Measurements from ENCODE around the gene ABCC10.
"Not testable (repeated sequence)": the region's sequence is repeated elsewhere in the genome, so short reads cannot be mapped to it uniquely, and the experiment has no call there.

The ABCC10 gene

GRCh38 chr6:43467265-43467664, 39.9 kb downstream of the ABCC10 start:
- Histone ChIP-seq H3K27me3 (ENCODE audit: control insufficient read depth, insufficient read depth, low read length) (peaks cover 13% of the 10 kb centered on the region), H3K4me1 (ENCODE audit: control insufficient read depth, insufficient read depth, low read length) (peaks cover 14% of the 10 kb centered on the region)
- H3K9ac ChIP-seq (ENCODE audit: low read length); H3K4me3 ChIP-seq (ENCODE audit: low read length); H3K36me3 ChIP-seq (ENCODE audit: control insufficient read depth, insufficient read depth, low read length); H3K9me3 ChIP-seq (ENCODE audit: control insufficient read depth, low read length): not testable (repeated sequence)

GRCh38 chr6:43467752-43468151, 40.4 kb downstream of the ABCC10 start:
- Histone ChIP-seq H3K9me3 (ENCODE audit: control insufficient read depth, low read length) (no peaks in the 10 kb centered on the region), H3K4me1 (ENCODE audit: control insufficient read depth, insufficient read depth, low read length) (peaks cover 14% of the 10 kb centered on the region), H3K9ac (ENCODE audit: low read length) (no peak overlapping the region), H3K4me3 (ENCODE audit: low read length) (no peak overlapping the region), H3K36me3 (ENCODE audit: control insufficient read depth, insufficient read depth, low read length) (no peaks in the 10 kb centered on the region), H3K27me3 (ENCODE audit: control insufficient read depth, insufficient read depth, low read length) (peaks cover 8% of the 10 kb centered on the region)

- Histone ChIP-seq H3K9ac (ENCODE audit: low read length) (no peak overlapping the region), H3K27me3 (ENCODE audit: control insufficient read depth, insufficient read depth, low read length) (peaks cover 5% of the 10 kb centered on the region)
These were observed 40.9 kb downstream of the ABCC10 start for GRCh38 chr6:43468240-43468639.

GRCh38 chr6:43468748-43469681, 41.7 kb downstream of the ABCC10 start:
- peaks cover 14% of the 10 kb centered on the region for H3K4me1 ChIP-seq (ENCODE audit: control insufficient read depth, insufficient read depth, low read length)
- no peaks in the 10 kb centered on the region for H3K36me3 ChIP-seq (ENCODE audit: control insufficient read depth, insufficient read depth, low read length)
- no peak overlapping the region for H3K9ac ChIP-seq (ENCODE audit: low read length)
- no peak overlapping the region for H3K4me3 ChIP-seq (ENCODE audit: low read length)
- H3K9me3 ChIP-seq (ENCODE audit: control insufficient read depth, low read length): no peaks in the 10 kb centered on the region
- H3K27me3 ChIP-seq (ENCODE audit: control insufficient read depth, insufficient read depth, low read length): no peaks in the 10 kb centered on the region

More at GRCh38 chr6:43468240-43468639, 40.9 kb downstream of the ABCC10 start:
- H3K4me3 ChIP-seq (ENCODE audit: low read length): no peak overlapping the region
- H3K4me1 ChIP-seq (ENCODE audit: control insufficient read depth, insufficient read depth, low read length): peaks cover 14% of the 10 kb centered on the region
- no peaks in the 10 kb centered on the region for H3K36me3 ChIP-seq (ENCODE audit: control insufficient read depth, insufficient read depth, low read length)
- no peaks in the 10 kb centered on the region for H3K9me3 ChIP-seq (ENCODE audit: control insufficient read depth, low read length)

GRCh38 chr6:43469947-43470346, 42.6 kb downstream of the ABCC10 start:
- Histone ChIP-seq H3K36me3 (ENCODE audit: control insufficient read depth, insufficient read depth, low read length) (no peaks in the 10 kb centered on the region), H3K9ac (ENCODE audit: low read length) (no peak overlapping the region), H3K4me1 (ENCODE audit: control insufficient read depth, insufficient read depth, low read length) (peaks cover 14% of the 10 kb centered on the region), H3K4me3 (ENCODE audit: low read length) (no peak overlapping the region), H3K27me3 (ENCODE audit: control insufficient read depth, insufficient read depth, low read length) (no peaks in the 10 kb centered on the region), H3K9me3 (ENCODE audit: control insufficient read depth, low read length) (no peaks in the 10 kb centered on the region)

GRCh38 chr6:43471399-43471798, 44.1 kb downstream of the ABCC10 start:
- H3K27me3 ChIP-seq (ENCODE audit: control insufficient read depth, insufficient read depth, low read length): no peaks in the 10 kb centered on the region
- peaks cover 14% of the 10 kb centered on the region for H3K4me1 ChIP-seq (ENCODE audit: control insufficient read depth, insufficient read depth, low read length)
- H3K9ac ChIP-seq (ENCODE audit: low read length): no peak overlapping the region
- H3K36me3 ChIP-seq (ENCODE audit: control insufficient read depth, insufficient read depth, low read length): no peaks in the 10 kb centered on the region
- no peak overlapping the region for H3K4me3 ChIP-seq (ENCODE audit: low read length)
- H3K9me3 ChIP-seq (ENCODE audit: control insufficient read depth, low read length): no peaks in the 10 kb centered on the region

- Histone ChIP-seq H3K36me3 (ENCODE audit: control insufficient read depth, insufficient read depth, low read length) (no peaks in the 10 kb centered on the region), H3K9me3 (ENCODE audit: control insufficient read depth, low read length) (no peaks in the 10 kb centered on the region), H3K4me3 (ENCODE audit: low read length) (no peak overlapping the region), H3K27me3 (ENCODE audit: control insufficient read depth, insufficient read depth, low read length) (no peaks in the 10 kb centered on the region), H3K4me1 (ENCODE audit: control insufficient read depth, insufficient read depth, low read length) (peaks cover 14% of the 10 kb centered on the region), H3K9ac (ENCODE audit: low read length) (no peak overlapping the region)
These were observed 45.2 kb downstream of the ABCC10 start for GRCh38 chr6:43472515-43472914.

- Histone ChIP-seq H3K4me3 (ENCODE audit: low read length) (no peak overlapping the region), H3K9me3 (ENCODE audit: control insufficient read depth, low read length) (no peaks in the 10 kb centered on the region), H3K36me3 (ENCODE audit: control insufficient read depth, insufficient read depth, low read length) (no peaks in the 10 kb centered on the region), H3K4me1 (ENCODE audit: control insufficient read depth, insufficient read depth, low read length) (peaks cover 14% of the 10 kb centered on the region), H3K9ac (ENCODE audit: low read length) (no peak overlapping the region), H3K27me3 (ENCODE audit: control insufficient read depth, insufficient read depth, low read length) (no peaks in the 10 kb centered on the region)
These were observed 48.2 kb downstream of the ABCC10 start for GRCh38 chr6:43475516-43475915.

GRCh38 chr6:43476746-43477145, 49.4 kb downstream of the ABCC10 start:
- Histone ChIP-seq H3K9ac (ENCODE audit: low read length) (no peak overlapping the region), H3K27me3 (ENCODE audit: control insufficient read depth, insufficient read depth, low read length) (no peaks in the 10 kb centered on the region), H3K36me3 (ENCODE audit: control insufficient read depth, insufficient read depth, low read length) (no peaks in the 10 kb centered on the region), H3K4me1 (ENCODE audit: control insufficient read depth, insufficient read depth, low read length) (peaks cover 9% of the 10 kb centered on the region), H3K4me3 (ENCODE audit: low read length) (peak overlapping the region; percentile 2), H3K9me3 (ENCODE audit: control insufficient read depth, low read length) (no peaks in the 10 kb centered on the region)

GRCh38 chr6:43477235-43478007, 50.1 kb downstream of the ABCC10 start, which contains the start of gene TJAP1:
Gene TJAP1, plus strand, starts transcription at chr6:43477570. Its CDS starts 21,432 bp downstream, at chr6:43499002.
- Histone ChIP-seq H3K27me3 (ENCODE audit: control insufficient read depth, insufficient read depth, low read length) (no peaks in the 10 kb centered on the region), H3K9ac (ENCODE audit: low read length) (peak within 1 kb of the TSS; percentile 87), H3K36me3 (ENCODE audit: control insufficient read depth, insufficient read depth, low read length) (no peaks in the 10 kb centered on the region), H3K9me3 (ENCODE audit: control insufficient read depth, low read length) (no peaks in the 10 kb centered on the region), H3K4me3 (ENCODE audit: low read length) (peak within 1 kb of the TSS; percentile 56), H3K4me1 (ENCODE audit: control insufficient read depth, insufficient read depth, low read length) (peaks cover 9% of the 10 kb centered on the region)

GRCh38 chr6:43478008-43478372, 50.6 kb downstream of the ABCC10 start:
- Histone ChIP-seq H3K36me3 (ENCODE audit: control insufficient read depth, insufficient read depth, low read length) (no peaks in the 10 kb centered on the region), H3K4me1 (ENCODE audit: control insufficient read depth, insufficient read depth, low read length) (peaks cover 9% of the 10 kb centered on the region), H3K4me3 (ENCODE audit: low read length) (peak overlapping the region; percentile 56), H3K27me3 (ENCODE audit: control insufficient read depth, insufficient read depth, low read length) (no peaks in the 10 kb centered on the region), H3K9me3 (ENCODE audit: control insufficient read depth, low read length) (no peaks in the 10 kb centered on the region), H3K9ac (ENCODE audit: low read length) (peak overlapping the region; percentile 87)

GRCh38 chr6:43481075-43481474, 53.7 kb downstream of the ABCC10 start:
- Histone ChIP-seq H3K9me3 (ENCODE audit: control insufficient read depth, low read length) (no peaks in the 10 kb centered on the region), H3K36me3 (ENCODE audit: control insufficient read depth, insufficient read depth, low read length) (no peaks in the 10 kb centered on the region), H3K4me3 (ENCODE audit: low read length) (no peak overlapping the region), H3K27me3 (ENCODE audit: control insufficient read depth, insufficient read depth, low read length) (no peaks in the 10 kb centered on the region), H3K9ac (ENCODE audit: low read length) (no peak overlapping the region), H3K4me1 (ENCODE audit: control insufficient read depth, insufficient read depth, low read length) (peaks cover 9% of the 10 kb centered on the region)

Measured in mucosa of stomach (tissue), 1 donor.